ENCODE results near the gene SMTNL2. TPM values are rescaled to one million over a fixed set of nuclear protein-coding genes. Genes with fewer than 3 reads are reported as not detected.
"Not testable (repeated sequence)": the region's sequence is repeated elsewhere in the genome, so short reads cannot be mapped to it uniquely, and the experiment has no call there.

SMTNL2 gene
- total RNA-seq, 1 donor: not detected

GRCh38 chr17:4594406-4594805 is 10.1 kb downstream of the SMTNL2 start:
- Histone ChIP-seq H3K27me3 (ENCODE audit: insufficient read depth, low read length) (peaks cover 9% of the 10 kb centered on the region), H4K20me1 (ENCODE audit: insufficient read depth, low read length) (no peaks in the 10 kb centered on the region), H3K4me2 (ENCODE audit: insufficient read depth, low read length) (no peak overlapping the region), H3K9me3 (ENCODE audit: low read depth, low read length) (no peaks in the 10 kb centered on the region), H3K27ac (ENCODE audit: low read depth, low read length) (no peak overlapping the region), H3K4me3 (ENCODE audit: insufficient read depth, low read length) (no peak overlapping the region), H3K79me2 (ENCODE audit: insufficient read depth, low read length) (no peaks in the 10 kb centered on the region), H3K36me3 (ENCODE audit: insufficient read depth, low read length) (no peaks in the 10 kb centered on the region), H3K4me1 (ENCODE audit: insufficient read depth, low read length) (no peaks in the 10 kb centered on the region), H2AFZ (ENCODE audit: low read length) (no peak overlapping the region)
- peak; percentile 52 for DNase-seq (ENCODE audit: insufficient read length, low spot score, missing footprints)
- TF ChIP-seq CTCF (IDR thresholded peaks at IDR 0.05; ENCODE audit: extremely low read depth, low read depth, low read length): no peak

GRCh38 chr17:4594931-4595684 is 10.8 kb downstream of the SMTNL2 start:
- TF ChIP-seq CTCF (IDR thresholded peaks at IDR 0.05; ENCODE audit: extremely low read depth, low read depth, low read length): no peak
- no peaks in the 10 kb centered on the region for H3K9me3 ChIP-seq (ENCODE audit: low read depth, low read length)
- H2AFZ ChIP-seq (ENCODE audit: low read length): no peak overlapping the region
- no peaks in the 10 kb centered on the region for H4K20me1 ChIP-seq (ENCODE audit: insufficient read depth, low read length)
- no peak overlapping the region for H3K4me3 ChIP-seq (ENCODE audit: insufficient read depth, low read length)
- no peaks in the 10 kb centered on the region for H3K4me1 ChIP-seq (ENCODE audit: insufficient read depth, low read length)
- no peak overlapping the region for H3K27ac ChIP-seq (ENCODE audit: low read depth, low read length)
- H3K79me2 ChIP-seq (ENCODE audit: insufficient read depth, low read length): no peaks in the 10 kb centered on the region
- no peak overlapping the region for H3K4me2 ChIP-seq (ENCODE audit: insufficient read depth, low read length)
- no peaks in the 10 kb centered on the region for H3K36me3 ChIP-seq (ENCODE audit: insufficient read depth, low read length)
- peak; percentile 90 for DNase-seq (ENCODE audit: insufficient read length, low spot score, missing footprints)
- H3K27me3 ChIP-seq (ENCODE audit: insufficient read depth, low read length): peaks cover 15% of the 10 kb centered on the region

GRCh38 chr17:4595685-4596342 is 11.5 kb downstream of the SMTNL2 start:
- H3K27ac ChIP-seq (ENCODE audit: low read depth, low read length); H4K20me1 ChIP-seq (ENCODE audit: insufficient read depth, low read length); H2AFZ ChIP-seq (ENCODE audit: low read length); H3K9me3 ChIP-seq (ENCODE audit: low read depth, low read length); H3K4me3 ChIP-seq (ENCODE audit: insufficient read depth, low read length); H3K79me2 ChIP-seq (ENCODE audit: insufficient read depth, low read length); H3K4me1 ChIP-seq (ENCODE audit: insufficient read depth, low read length); H3K4me2 ChIP-seq (ENCODE audit: insufficient read depth, low read length); DNase-seq (ENCODE audit: insufficient read length, low spot score, missing footprints); H3K36me3 ChIP-seq (ENCODE audit: insufficient read depth, low read length): not testable (repeated sequence)
- peaks cover 18% of the 10 kb centered on the region for H3K27me3 ChIP-seq (ENCODE audit: insufficient read depth, low read length)

GRCh38 chr17:4596636-4597380 is 12.5 kb downstream of the SMTNL2 start:
- Histone ChIP-seq H2AFZ (ENCODE audit: low read length) (no peak overlapping the region), H3K27me3 (ENCODE audit: insufficient read depth, low read length) (peaks cover 12% of the 10 kb centered on the region), H3K27ac (ENCODE audit: low read depth, low read length) (no peak overlapping the region), H3K4me1 (ENCODE audit: insufficient read depth, low read length) (no peaks in the 10 kb centered on the region), H4K20me1 (ENCODE audit: insufficient read depth, low read length) (no peaks in the 10 kb centered on the region), H3K9me3 (ENCODE audit: low read depth, low read length) (no peaks in the 10 kb centered on the region), H3K79me2 (ENCODE audit: insufficient read depth, low read length) (no peaks in the 10 kb centered on the region), H3K36me3 (ENCODE audit: insufficient read depth, low read length) (no peaks in the 10 kb centered on the region), H3K4me3 (ENCODE audit: insufficient read depth, low read length) (no peak overlapping the region), H3K4me2 (ENCODE audit: insufficient read depth, low read length) (no peak overlapping the region)
- no peak for TF ChIP-seq CTCF (IDR thresholded peaks at IDR 0.05; ENCODE audit: extremely low read depth, low read depth, low read length)
- DNase-seq (ENCODE audit: insufficient read length, low spot score, missing footprints): peak; percentile 54

Measured in osteoblast (primary cell).